A549 (cell line): ENCODE data around the gene MAN1C1.

Experiments used
- CEBPB ChIP-seq, 2 experiments: fragments of >200 bp in 1 of 2; sonication (Bioruptor Twin) in 1 of 2; formaldehyde crosslinking in 1 of 2; IDR thresholded peaks; 2 replicates each; pipeline ENCODE4 v1.6.1; 2012 to 2016
- CHD2 ChIP-seq: fragments of 150-350 bp; IDR thresholded peaks from 2 replicates; pipeline ENCODE4 v1.6.1; 2014; ENCODE audit warnings: low read length; ENCODE audit not compliant: partially characterized antibody
- CTCF ChIP-seq: fragments of >200 bp; sonication (Bioruptor Twin); formaldehyde crosslinking; IDR thresholded peaks from 3 replicates; pipeline ENCODE4 v1.5.1; 2016
- EP300 ChIP-seq, 2 experiments: fragments of >200 bp; sonication (Bioruptor Twin); formaldehyde crosslinking; IDR thresholded peaks; 2 replicates in 1 of 2; 3 replicates in 1 of 2; pipeline ENCODE4 v1.6.1; 2016 to 2017
- POLR2A ChIP-seq: IDR thresholded peaks from 2 replicates; pipeline ENCODE4 v1.6.1; 2012; ENCODE audit warnings: mild to moderate bottlenecking, low read length
- REST ChIP-seq: fragments of 200-600 bp; sonication (generic); IDR thresholded peaks from 2 replicates; pipeline ENCODE4 v1.6.1; 2016; ENCODE audit warnings: antibody characterized with exemption, mild to moderate bottlenecking, moderate library complexity
- USF2 ChIP-seq: fragments of 450-650 bp; IDR thresholded peaks from 2 replicates; pipeline ENCODE4 v1.6.1; 2014; ENCODE audit warnings: antibody characterized with exemption

- TF ChIP-seq CTCF, result no peak
- no peak for TF ChIP-seq REST
- no peak for TF ChIP-seq POLR2A
- no peak for TF ChIP-seq CEBPB (IDR thresholded peaks at IDR 0.05)
- no peak for TF ChIP-seq CHD2
- no peak for TF ChIP-seq EP300 (IDR thresholded peaks at IDR 0.05)
- TF ChIP-seq USF2, result no peak
Observed at GRCh38 chr1:25689686-25690381, 73.2 kb downstream of the MAN1C1 start.
